K562 (cell line): ENCODE measurements around the gene TBC1D25. TPM values are rescaled to one million over a fixed set of nuclear protein-coding genes. Genes with fewer than 3 reads are reported as not detected.

Experiments
- ATAC-seq: fragments of 200-7000 bp; cut with Tn5 transposase; 3 replicates; pipeline ENCODE4 v1.9.1; 2020; ENCODE audit warnings: moderate library complexity
- BruUV-seq: library from RNA; stranded (reverse); fragments of 400-500 nt; replicated peaks from 2 replicates; lab custom pipeline; 2021; lab: Mats Ljungman, UMichigan
- CTCF ChIA-PET: fragments of 300-600 bp; formaldehyde crosslinking; extraction: SDS; loops from one replicate; lab custom pipeline; 2021; ENCODE audit warnings: low intra/inter-chr PET ratio; lab: Yijun Ruan, JAX
- POLR2A ChIA-PET: fragments of 300-600, 350-650 bp; sonication (Branson Sonifier 250); formaldehyde crosslinking; extraction: SDS; loops from one replicate; lab custom pipeline; 2021; ENCODE audit warnings: antibody characterized with exemption, inconsistent platforms; lab: Yijun Ruan, JAX
- DNase-seq, 4 experiments: peaks; one replicate each; pipeline versions ENCODE4 v3.0.0 to v3.0.0-alpha.2; 2011 to 2018; ENCODE audit warnings: low spot score in 3 of 4, mixed read lengths in 3 of 4; ENCODE audit errors: extremely low read depth in 1 of 4
- FAIRE-seq: peaks from 2 replicates; lab custom pipeline; 2011; peaks lifted over from hg19 to GRCh38; lab: Jason Lieb, UNC
- H2AFZ ChIP-seq: 2 replicates; pipeline ENCODE4 v1.6.0; 2011; ENCODE audit warnings: low read depth, low read length, control low read depth, inconsistent platforms
- H3K27ac ChIP-seq: fragments of 200-600 bp; 3 replicates; pipeline ENCODE4 v1.8.0; 2011; ENCODE audit warnings: low read depth, mild to moderate bottlenecking, control low read depth, inconsistent platforms, low read length, moderate library complexity, mixed read lengths; ENCODE audit errors: extremely low read depth
- H3K27me3 ChIP-seq, 2 experiments: fragments of 300-600 bp in 1 of 2; 2 replicates in 1 of 2; 3 replicates in 1 of 2; pipeline versions ENCODE4 v1.6.0 to v1.8.0; 2011; ENCODE audit warnings: inconsistent platforms in 2 of 2, low read length in 2 of 2, mild to moderate bottlenecking in 1 of 2, mixed read lengths in 1 of 2, moderate library complexity in 1 of 2; ENCODE audit not compliant: control insufficient read depth in 2 of 2, insufficient read depth in 2 of 2
- H3K36me3 ChIP-seq: fragments of 300-600 bp; 3 replicates; pipeline ENCODE4 v1.8.0; 2011; ENCODE audit warnings: mild to moderate bottlenecking, low read length, inconsistent platforms; ENCODE audit not compliant: control insufficient read depth, insufficient read depth
- H3K4me1 ChIP-seq, 2 experiments: fragments of 200-600 bp in 1 of 2; replicated peaks in 1 of 2; 2 replicates in 1 of 2; 3 replicates in 1 of 2; pipeline versions ENCODE4 v1.5.1 to v1.8.0; 2011; ENCODE audit warnings: inconsistent platforms in 2 of 2, low read length in 2 of 2, mild to moderate bottlenecking in 1 of 2, mixed read lengths in 1 of 2, moderate library complexity in 1 of 2; ENCODE audit not compliant: control insufficient read depth in 2 of 2, insufficient read depth in 2 of 2
- H3K4me2 ChIP-seq: 2 replicates; pipeline ENCODE4 v1.6.1; 2011; ENCODE audit warnings: low read length, control low read depth, inconsistent platforms, mixed read lengths; ENCODE audit not compliant: insufficient read depth
- H3K4me3 ChIP-seq: fragments of 200-600 bp; sonication (generic), shearing (Covaris generic); 2 replicates; pipeline ENCODE4 v1.5.1; 2016; ENCODE audit warnings: control low read depth, inconsistent platforms
- H3K79me2 ChIP-seq: fragments of 200-600 bp; 3 replicates; pipeline ENCODE4 v1.8.0; 2011; ENCODE audit warnings: low read length, inconsistent platforms; ENCODE audit not compliant: control insufficient read depth, insufficient read depth
- H3K9ac ChIP-seq, 2 experiments: 2 replicates each; pipeline versions ENCODE4 v1.6.0 to v1.6.1; 2011; ENCODE audit warnings: low read depth in 2 of 2, low read length in 2 of 2, control low read depth in 1 of 2, inconsistent platforms in 1 of 2, mild to moderate bottlenecking in 1 of 2, mixed read lengths in 1 of 2; ENCODE audit not compliant: insufficient read depth in 1 of 2
- H3K9me1 ChIP-seq: one replicate; pipeline ENCODE4 v1.6.0; 2011; ENCODE audit warnings: inconsistent platforms, mild to moderate bottlenecking, low read length, moderate library complexity; ENCODE audit not compliant: control insufficient read depth, insufficient read depth
- H3K9me3 ChIP-seq: replicated peaks from 2 replicates; pipeline ENCODE4 v1.5.1; 2011; ENCODE audit warnings: low read depth, low read length, inconsistent platforms; ENCODE audit not compliant: control insufficient read depth, insufficient read depth
- H4K20me1 ChIP-seq: replicated peaks from 2 replicates; pipeline ENCODE4 v1.6.1; 2011; ENCODE audit warnings: low read length, inconsistent platforms, mixed read lengths; ENCODE audit not compliant: control insufficient read depth, insufficient read depth
- EGR1 ChIP-seq: fragments of 450-650 bp; conservative IDR thresholded peaks from 2 replicates; pipeline ENCODE4 v1.6.1; 2017; ENCODE audit warnings: mild to moderate bottlenecking
- GATAD2A ChIP-seq: fragments of 450-650 bp; IDR thresholded peaks from 2 replicates; pipeline ENCODE4 v1.6.1; 2017
- MED1 ChIP-seq: sonication (generic); formaldehyde crosslinking; IDR thresholded peaks from 2 replicates; pipeline ENCODE4 v1.8.1; 2023; ENCODE audit warnings: missing genetic modification reagents, borderline replicate concordance
- NFYB ChIP-seq: IDR thresholded peaks from 2 replicates; pipeline ENCODE4 v1.6.1; 2011; ENCODE audit warnings: mild to moderate bottlenecking, moderate library complexity; ENCODE audit not compliant: insufficient read length; ENCODE audit errors: extremely low read depth
- NR1H2 ChIP-seq: sonication (generic); formaldehyde crosslinking; IDR thresholded peaks from 2 replicates; pipeline ENCODE4 v1.4.0; 2020; ENCODE audit warnings: mild to moderate bottlenecking, missing genetic modification reagents
- PHF20 ChIP-seq: fragments of 450-650 bp; IDR thresholded peaks from 2 replicates; pipeline ENCODE4 v1.6.1; 2018; ENCODE audit not compliant: partially characterized antibody
- POLR2B ChIP-seq: fragments of 450-650 bp; IDR thresholded peaks from 2 replicates; pipeline ENCODE4 v1.6.1; 2018; ENCODE audit warnings: low read depth; ENCODE audit not compliant: partially characterized antibody
- PTTG1 ChIP-seq: fragments of 450-650 bp; IDR thresholded peaks from 2 replicates; pipeline ENCODE4 v1.6.1; 2016; ENCODE audit warnings: low read depth, mild to moderate bottlenecking, missing genetic modification characterization, missing compliant biosample characterization
- ZNF830 ChIP-seq: fragments of 250-450 bp; sonication (Bioruptor Pico); IDR thresholded peaks from 2 replicates; pipeline ENCODE4 v1.5.0; 2021; ENCODE audit warnings: mild to moderate bottlenecking
- WGBS: fragments of 100-300 bp; shearing (Covaris generic); methylation state at CpG from one replicate; pipeline ENCODE4 v1.1.6; 2016; ENCODE audit warnings: low coverage, mixed read lengths; ENCODE audit not compliant: insufficient coverage; ENCODE audit errors: missing lambda C conversion rate; 5-methylcytosine and 5-hydroxymethylcytosine counted together
- in situ Hi-C: fragments of 300-500 bp; cut with MboI; formaldehyde crosslinking; loops from 4 replicates; pipeline ENCODE4 v1.15.0; 2018; ENCODE audit warnings: inconsistent platforms, mixed read lengths
- intact Hi-C: fragments of 100-400 bp; cut with micrococcal nuclease; formaldehyde crosslinking; loops from 2 replicates; pipeline ENCODE4 v1.14.2; 2022
- polyA plus RNA-seq, 8 experiments: library from polyadenylated mRNA; depleted of rRNA in 4 of 8; stranded (reverse) in 5 of 8; unstranded in 3 of 8; fragments of >200 nt; fragmentation: Nextera tagmentation in 2 of 8; fragmentation: Illumina TruSeq in 1 of 8; extraction: Ambion mirVana in 2 of 8; extraction: Trizol in 1 of 8; gene quantifications; 2 replicates each; pipeline versions ENCODE4 v1.2.1 to v1.2.3, GENCODE V29; 2011 to 2014; ENCODE audit warnings: inconsistent platforms in 1 of 8, missing spikeins in 1 of 8
- total RNA-seq, 7 experiments: library from RNA; depleted of rRNA in 6 of 7; stranded (reverse); fragments of >200 nt in 6 of 7; fragmentation: Illumina TruSeq in 2 of 7; extraction: Trizol in 2 of 7; gene quantifications; 2 replicates each; pipeline versions ENCODE4 v1.2.1 to v1.2.3, GENCODE V29; 2011 to 2021; ENCODE audit warnings: low replicate concordance in 1 of 7
- TF ChIP-seq, protein P1 (sequence below): IDR thresholded peaks from 2 replicates; pipeline ENCODE4 v1.6.1; 2014; ENCODE audit warnings: antibody characterized with exemption

Gene TBC1D25
- total and polyA plus RNA-seq, 9 of the 15 experiments (the other 6 are each of a cell fraction or from before 2014, with no cell fraction given): 0.62 to 10.6 (median 3.9) TPM

DNA sequence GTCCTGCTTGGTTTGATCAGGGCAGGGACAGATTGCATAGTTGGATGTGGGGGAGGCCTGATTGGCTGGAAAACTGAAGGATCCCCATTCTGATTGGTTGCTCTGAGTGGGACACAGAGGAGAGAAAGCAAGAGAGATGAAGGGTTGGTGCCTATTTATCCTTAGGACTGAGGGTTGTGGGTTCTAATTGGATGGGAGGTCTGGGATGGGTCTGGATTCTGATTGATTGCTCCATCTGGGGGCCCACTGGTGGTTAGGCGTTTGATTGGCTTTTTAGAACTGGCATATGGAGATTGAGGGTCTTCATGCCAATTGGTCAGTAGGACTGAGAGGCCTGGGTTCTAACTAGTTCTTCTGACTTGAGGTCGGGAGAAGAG is 18.6 kb upstream of the TBC1D25 start:
- POLR2A ChIA-PET: interaction anchor here (0.8 to 1.1 kb wide), 2 partner anchors 13 to 19 kb away, joined by 3 read pairs; no protein-coding TSS in a partner anchor
- peak overlapping the region; percentile 88 for H3K27ac ChIP-seq
- peak overlapping the region; percentile 97 for H3K4me2 ChIP-seq
- peak; percentile 53 for TF ChIP-seq PHF20
- TF ChIP-seq NFYB: peak; percentile 29
- TF ChIP-seq POLR2B: peak; percentile 13
- 0 out of 2 replicates have a peak, but pooled peaks have one; percentile 15 for TF ChIP-seq PTTG1 (tag)
- no peak for TF ChIP-seq EGR1
- TF ChIP-seq GATAD2A: no peak
- TF ChIP-seq MED1 (CRISPR knock-in tag): no peak
- no peak for TF ChIP-seq NR1H2 (CRISPR knock-in tag)
- TF ChIP-seq ZNF830 (CRISPR knock-in tag): no peak
- TF ChIP-seq, protein P1, sequence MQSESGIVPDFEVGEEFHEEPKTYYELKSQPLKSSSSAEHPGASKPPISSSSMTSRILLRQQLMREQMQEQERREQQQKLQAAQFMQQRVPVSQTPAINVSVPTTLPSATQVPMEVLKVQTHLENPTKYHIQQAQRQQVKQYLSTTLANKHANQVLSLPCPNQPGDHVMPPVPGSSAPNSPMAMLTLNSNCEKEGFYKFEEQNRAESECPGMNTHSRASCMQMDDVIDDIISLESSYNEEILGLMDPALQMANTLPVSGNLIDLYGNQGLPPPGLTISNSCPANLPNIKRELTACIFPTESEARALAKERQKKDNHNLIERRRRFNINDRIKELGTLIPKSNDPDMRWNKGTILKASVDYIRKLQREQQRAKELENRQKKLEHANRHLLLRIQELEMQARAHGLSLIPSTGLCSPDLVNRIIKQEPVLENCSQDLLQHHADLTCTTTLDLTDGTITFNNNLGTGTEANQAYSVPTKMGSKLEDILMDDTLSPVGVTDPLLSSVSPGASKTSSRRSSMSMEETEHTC: no peak
- TF ChIP-seq, all 486 proteins: peak for 4
- H3K79me2 ChIP-seq: peaks cover 32% of the 10 kb centered on the region
- intact Hi-C loops (loop anchor here (10.0 kb wide), 1 partner anchor 54 kb away; the partner anchor contains the start of gene RBM3), in situ Hi-C loops (no loop called here)
- 30% methylated on average over 2 of the region's 2 CpGs for WGBS
- peak overlapping the region; percentile 60 for H3K4me3 ChIP-seq
- H2AFZ ChIP-seq: peak overlapping the region; percentile 93
- CTCF ChIA-PET: no interaction called here
- H4K20me1 ChIP-seq: no peaks in the 10 kb centered on the region; the same call in 1 of the 2 replicates
- ATAC-seq (peak; percentile 4; the same call in 1 of the 3 replicates), DNase-seq (peak; percentile 40 to 57 (median 43)), FAIRE-seq (peak; percentile 66)
- H3K9ac ChIP-seq: peak overlapping the region; percentile 18 to 89; a peak in 3 of 4 replicates
- peaks cover 23% of the 10 kb centered on the region; the same call in 2 of the 3 replicates for H3K36me3 ChIP-seq
- no peaks in the 10 kb centered on the region for H3K27me3 ChIP-seq
- peaks cover 5% of the 10 kb centered on the region for H3K9me1 ChIP-seq
- H3K4me1 ChIP-seq: peaks cover 10 to 12% of the 10 kb centered on the region in 2 experiments; a peak in 4 of 5 replicates
- H3K9me3 ChIP-seq: no peaks in the 10 kb centered on the region
- TSS peak; percentile 62 for BruUV-seq
